GM21515 (cell line): ENCODE measurements around the gene TECPR1.

Experiments
- ATAC-seq: cut with Tn5 transposase; IDR thresholded peaks from one replicate; pipeline ENCODE4 v1.9.1; 2021; ENCODE audit not compliant: unreplicated experiment

TECPR1 gene

GRCh38 chr7:98252425-98253054 is 508 bp upstream of the TECPR1 start:
- no peak for ATAC-seq

GRCh38 chr7:98251231-98251600 is 816 bp downstream of the TECPR1 start:
- ATAC-seq = peak; percentile 43

GRCh38 chr7:98250789-98251188 is 1.2 kb downstream of the TECPR1 start:
- no peak for ATAC-seq

- no peak for ATAC-seq
Observed at GRCh38 chr7:98249106-98249505, 2.9 kb downstream of the TECPR1 start.

GRCh38 chr7:98248156-98248555 is 3.9 kb downstream of the TECPR1 start:
- ATAC-seq = no peak

GRCh38 chr7:98244871-98245270 is 7.2 kb downstream of the TECPR1 start:
- no peak for ATAC-seq

- ATAC-seq = no peak
Observed at GRCh38 chr7:98242934-98243333, 9.1 kb downstream of the TECPR1 start.

GRCh38 chr7:98242342-98242741 is 9.7 kb downstream of the TECPR1 start:
- no peak for ATAC-seq

- no peak for ATAC-seq
Observed at GRCh38 chr7:98241674-98242241, 10.3 kb downstream of the TECPR1 start.

- peak; percentile 58 for ATAC-seq
Observed at GRCh38 chr7:98240961-98241673, 10.9 kb downstream of the TECPR1 start.

- ATAC-seq = no peak
Observed at GRCh38 chr7:98238976-98239375, 13.1 kb downstream of the TECPR1 start.

- no peak for ATAC-seq
Observed at GRCh38 chr7:98238076-98238475, 14.0 kb downstream of the TECPR1 start.

- no peak for ATAC-seq
Observed at GRCh38 chr7:98236355-98237185, 15.5 kb downstream of the TECPR1 start.

- no peak for ATAC-seq
Observed at GRCh38 chr7:98235901-98236300, 16.1 kb downstream of the TECPR1 start.

GRCh38 chr7:98234429-98235147 is 17.4 kb downstream of the TECPR1 start:
- no peak for ATAC-seq

- ATAC-seq = no peak
Observed at GRCh38 chr7:98233219-98234070, 18.6 kb downstream of the TECPR1 start.

GRCh38 chr7:98232799-98233198 is 19.2 kb downstream of the TECPR1 start:
- ATAC-seq = no peak

- no peak for ATAC-seq
Observed at GRCh38 chr7:98232263-98232585, 19.8 kb downstream of the TECPR1 start.

GRCh38 chr7:98231493-98232262 is 20.4 kb downstream of the TECPR1 start:
- no peak for ATAC-seq
